ENCODE results near the gene LIPC. TPM values are rescaled to one million over a fixed set of nuclear protein-coding genes. Genes with fewer than 3 reads are reported as not detected.
A peak's percentile ranks its signal among the peaks of the same experiment; 100 is the strongest.

The LIPC gene
- total RNA-seq, 2 donors from 2014 or later, result 0.17 to 0.26 TPM

DNA sequence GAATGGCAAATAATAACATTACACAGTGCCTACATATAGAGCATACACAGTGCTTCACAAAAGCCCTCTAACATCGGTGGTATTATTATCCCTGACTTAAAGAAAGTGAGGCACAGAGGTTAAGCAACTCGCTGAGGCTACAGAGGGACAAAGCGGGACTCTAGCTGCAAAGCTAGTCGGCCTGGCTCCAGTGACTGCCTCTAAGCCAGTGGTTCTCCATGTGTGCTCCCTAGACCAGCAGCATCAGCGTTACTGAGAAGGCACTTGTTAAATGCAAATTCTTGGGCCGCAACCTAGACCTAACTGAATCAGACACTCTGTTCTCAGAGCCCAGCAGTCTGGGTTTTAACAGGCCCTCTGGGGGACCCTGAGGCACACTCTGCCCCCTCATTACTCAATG lies 33.1 kb upstream of the LIPC start:
- ATAC-seq (replicated peaks), result no peak
- H3K36me3 Mint-ChIP-seq (ENCODE audit: low read depth), result no peaks in the 10 kb centered on the region
- H3K4me1 Mint-ChIP-seq, result no peaks in the 10 kb centered on the region
- no peaks in the 10 kb centered on the region for H3K27me3 Mint-ChIP-seq
- no peak overlapping the region for H3K27ac Mint-ChIP-seq
- no peaks in the 10 kb centered on the region for H3K9me3 Mint-ChIP-seq
- H3K4me3 Mint-ChIP-seq, result no peak overlapping the region

DNA sequence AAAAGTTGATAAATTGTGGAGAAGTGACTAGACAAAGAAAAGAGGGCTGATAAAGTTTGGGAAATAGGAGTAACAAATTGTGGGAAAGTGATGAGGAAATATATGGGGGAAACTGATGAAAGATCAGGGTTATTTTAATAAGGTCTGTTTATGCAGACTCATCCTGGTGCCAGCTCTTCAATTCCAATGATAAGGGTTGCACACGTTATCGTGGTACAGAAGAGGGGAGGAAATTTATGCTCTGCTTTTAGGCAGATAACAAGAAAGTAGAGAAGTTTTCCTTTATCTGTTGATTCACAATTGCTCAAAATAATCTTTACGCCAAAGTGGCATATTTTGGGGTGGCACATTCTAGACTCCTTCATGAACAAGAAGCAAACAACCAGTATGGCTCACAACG lies 32.1 kb upstream of the LIPC start:
- no peak overlapping the region for H3K4me3 Mint-ChIP-seq
- no peaks in the 10 kb centered on the region for H3K4me1 Mint-ChIP-seq
- no peak for ATAC-seq (replicated peaks)
- H3K36me3 Mint-ChIP-seq (ENCODE audit: low read depth), result no peaks in the 10 kb centered on the region
- H3K27me3 Mint-ChIP-seq, result no peaks in the 10 kb centered on the region
- no peak overlapping the region for H3K27ac Mint-ChIP-seq
- H3K9me3 Mint-ChIP-seq, result no peaks in the 10 kb centered on the region

DNA sequence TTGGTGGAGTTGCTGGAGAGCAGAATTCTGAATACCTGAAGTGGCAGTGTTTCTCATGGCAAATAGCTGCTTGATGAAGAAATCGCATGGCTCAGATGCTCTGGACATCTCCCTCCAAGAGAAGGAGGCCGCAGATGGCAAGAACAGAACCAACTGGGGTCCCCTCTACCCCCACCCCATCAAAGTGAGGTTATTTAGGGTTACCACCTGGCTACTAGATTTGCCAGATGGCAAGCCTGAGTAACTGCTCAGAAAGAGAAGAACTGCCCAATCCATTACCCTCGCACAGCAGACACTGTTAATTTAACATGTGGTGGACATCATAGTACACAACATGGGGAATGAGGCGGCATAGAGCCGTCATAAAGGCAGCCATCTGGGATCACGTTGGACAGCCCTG lies 30.5 kb upstream of the LIPC start:
- Mint-ChIP-seq H3K27ac (no peak overlapping the region), H3K9me3 (no peaks in the 10 kb centered on the region), H3K27me3 (no peaks in the 10 kb centered on the region), H3K36me3 (ENCODE audit: low read depth) (no peaks in the 10 kb centered on the region), H3K4me1 (no peaks in the 10 kb centered on the region), H3K4me3 (no peak overlapping the region)
- no peak for ATAC-seq (replicated peaks)

DNA sequence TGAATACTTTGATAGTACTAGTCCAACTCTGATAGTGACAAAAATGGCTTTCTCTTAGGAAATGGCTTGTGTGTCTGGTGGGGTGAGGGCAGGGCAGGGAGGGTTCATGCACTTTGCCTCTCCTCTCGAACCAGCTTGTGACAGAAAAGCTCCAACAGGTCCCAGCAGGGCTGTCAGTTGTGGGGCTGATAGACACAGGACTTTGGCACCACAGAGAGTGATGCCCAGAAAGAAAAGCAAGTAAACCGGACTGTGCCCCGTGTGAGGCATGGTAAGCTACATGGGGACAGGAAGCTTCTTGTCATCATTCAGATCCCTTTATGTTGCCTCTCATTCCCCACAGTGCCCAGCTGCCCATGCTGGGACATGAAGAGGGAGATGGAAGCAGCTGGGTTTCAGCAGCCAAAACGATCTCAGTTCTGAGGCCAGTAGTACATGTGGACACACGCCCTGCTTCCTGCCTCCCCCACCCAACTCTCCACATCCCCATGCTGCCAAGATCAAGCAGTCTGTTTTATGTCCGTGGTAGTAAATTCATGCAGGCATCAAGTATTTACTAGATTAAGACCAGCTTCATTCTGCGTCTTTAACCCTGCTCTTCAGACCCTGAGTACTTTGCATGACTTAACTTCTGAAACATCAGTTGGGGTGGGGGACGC lies 29.7 kb upstream of the LIPC start:
- ATAC-seq (replicated peaks), result no peak
- H3K4me3 Mint-ChIP-seq, result no peak overlapping the region
- H3K27me3 Mint-ChIP-seq, result no peaks in the 10 kb centered on the region
- no peaks in the 10 kb centered on the region for H3K4me1 Mint-ChIP-seq
- H3K9me3 Mint-ChIP-seq, result no peaks in the 10 kb centered on the region
- no peak overlapping the region for H3K27ac Mint-ChIP-seq
- H3K36me3 Mint-ChIP-seq (ENCODE audit: low read depth), result no peaks in the 10 kb centered on the region

DNA sequence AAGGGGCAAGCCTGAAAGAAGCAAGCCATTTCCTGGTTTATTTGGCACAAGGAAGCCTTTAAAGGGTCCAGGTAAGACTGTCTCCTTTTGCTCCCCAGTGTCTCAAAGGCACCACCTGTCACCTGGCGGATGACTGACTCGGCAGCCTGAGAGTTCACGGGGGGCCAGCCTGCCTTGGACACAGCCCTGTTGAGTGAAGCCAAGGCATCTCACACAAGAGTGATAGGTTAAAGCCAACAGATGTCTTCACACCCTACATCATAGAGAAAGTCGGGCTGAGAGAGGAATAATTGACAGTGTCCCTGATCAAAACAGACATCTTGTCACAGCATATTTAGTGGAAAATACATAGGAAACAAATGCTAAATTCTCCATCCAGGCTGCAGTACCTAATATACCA lies 28.2 kb upstream of the LIPC start:
- no peaks in the 10 kb centered on the region for H3K4me1 Mint-ChIP-seq
- no peak overlapping the region for H3K27ac Mint-ChIP-seq
- H3K36me3 Mint-ChIP-seq (ENCODE audit: low read depth), result no peaks in the 10 kb centered on the region
- no peaks in the 10 kb centered on the region for H3K27me3 Mint-ChIP-seq
- H3K9me3 Mint-ChIP-seq, result no peaks in the 10 kb centered on the region
- H3K4me3 Mint-ChIP-seq, result no peak overlapping the region
- no peak for ATAC-seq (replicated peaks)

DNA sequence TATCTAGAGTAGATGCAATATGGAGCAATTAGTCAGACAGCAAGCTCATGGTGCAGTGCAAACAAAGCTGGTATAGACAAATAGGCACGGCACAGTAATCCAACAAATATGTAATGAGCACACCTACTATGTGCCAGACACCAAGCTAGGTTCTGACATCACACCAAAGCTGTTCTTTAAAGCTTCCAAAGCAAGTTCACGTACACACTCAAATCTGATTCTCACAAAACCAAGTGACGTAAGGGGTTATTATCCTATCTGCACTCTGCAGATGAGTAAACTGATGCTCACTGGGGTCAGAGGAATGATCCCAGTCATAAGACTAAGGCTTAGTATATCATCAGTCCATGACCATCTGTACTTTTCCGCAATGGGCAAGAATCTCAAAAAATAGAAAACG lies 27.8 kb upstream of the LIPC start:
- no peaks in the 10 kb centered on the region for H3K36me3 Mint-ChIP-seq (ENCODE audit: low read depth)
- no peaks in the 10 kb centered on the region for H3K27me3 Mint-ChIP-seq
- no peaks in the 10 kb centered on the region for H3K9me3 Mint-ChIP-seq
- H3K27ac Mint-ChIP-seq, result no peak overlapping the region
- ATAC-seq (replicated peaks), result no peak
- no peaks in the 10 kb centered on the region for H3K4me1 Mint-ChIP-seq
- H3K4me3 Mint-ChIP-seq, result no peak overlapping the region

DNA sequence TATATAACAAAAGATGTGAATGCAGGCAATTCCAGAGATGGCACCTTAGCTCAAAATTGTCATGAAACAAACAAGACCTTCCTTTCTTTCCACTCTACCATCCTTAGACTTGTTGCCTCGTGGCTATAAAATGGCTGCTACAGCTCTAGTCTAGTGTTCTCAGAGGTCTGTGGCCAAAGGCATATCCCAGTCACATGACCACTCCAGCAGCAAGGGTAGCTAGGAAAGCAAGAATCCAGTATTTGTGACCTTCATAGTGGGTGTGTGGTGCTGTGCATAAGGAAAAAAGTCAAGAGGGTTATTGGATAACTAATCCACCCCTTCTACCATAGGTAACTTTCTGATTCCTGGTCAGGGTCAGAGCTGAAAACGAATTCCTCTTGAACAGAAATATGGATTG lies 27.1 kb upstream of the LIPC start:
- no peaks in the 10 kb centered on the region for H3K36me3 Mint-ChIP-seq (ENCODE audit: low read depth)
- H3K4me1 Mint-ChIP-seq, result no peaks in the 10 kb centered on the region
- H3K27me3 Mint-ChIP-seq, result no peaks in the 10 kb centered on the region
- no peak overlapping the region for H3K4me3 Mint-ChIP-seq
- no peak overlapping the region for H3K27ac Mint-ChIP-seq
- no peak for ATAC-seq (replicated peaks)
- H3K9me3 Mint-ChIP-seq, result no peaks in the 10 kb centered on the region

DNA sequence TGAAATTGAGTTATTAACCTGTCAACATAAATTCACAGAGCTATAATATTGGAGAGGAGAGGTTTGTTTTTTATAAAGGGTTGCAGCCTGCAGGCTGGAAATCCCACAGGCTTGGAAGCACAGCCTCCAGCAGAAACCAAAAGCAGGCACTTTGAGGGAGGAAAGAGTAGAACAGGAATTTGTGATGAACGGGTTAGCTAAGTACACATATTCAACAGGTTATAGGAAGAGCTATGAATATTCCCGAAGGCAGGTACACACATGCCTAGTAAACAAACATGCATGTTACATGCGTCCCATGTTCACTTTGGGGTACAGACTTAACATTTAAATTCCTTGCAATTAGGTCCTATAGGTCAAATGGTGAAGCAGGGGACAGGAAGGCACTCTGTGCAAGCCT lies 25.9 kb upstream of the LIPC start:
- H3K4me3 Mint-ChIP-seq, result no peak overlapping the region
- no peak for ATAC-seq (replicated peaks)
- H3K27ac Mint-ChIP-seq, result no peak overlapping the region
- peaks cover 4% of the 10 kb centered on the region for H3K4me1 Mint-ChIP-seq
- no peaks in the 10 kb centered on the region for H3K27me3 Mint-ChIP-seq
- H3K36me3 Mint-ChIP-seq (ENCODE audit: low read depth), result no peaks in the 10 kb centered on the region
- no peaks in the 10 kb centered on the region for H3K9me3 Mint-ChIP-seq

DNA sequence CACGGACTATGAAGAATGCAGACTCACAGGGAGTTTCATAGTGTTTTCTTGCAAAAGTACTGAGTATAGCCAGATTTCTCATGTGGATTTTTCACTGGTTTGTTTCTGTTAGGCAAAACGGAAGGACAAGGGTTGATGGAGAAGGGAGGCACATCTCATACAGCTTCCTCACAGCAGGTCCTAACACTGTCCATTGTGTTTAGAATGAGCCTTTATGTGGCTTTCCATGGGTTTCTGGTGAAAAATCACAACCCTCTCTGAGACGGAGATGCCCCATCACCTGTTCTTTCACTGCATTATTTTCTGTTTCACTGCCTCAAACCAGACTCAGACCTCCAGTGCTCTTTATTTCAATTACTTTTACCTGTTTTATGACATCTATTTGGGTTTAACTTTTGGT lies 25.0 kb upstream of the LIPC start:
- Mint-ChIP-seq H3K27me3 (no peaks in the 10 kb centered on the region), H3K4me1 (peaks cover 4% of the 10 kb centered on the region), H3K4me3 (no peak overlapping the region), H3K9me3 (no peaks in the 10 kb centered on the region), H3K36me3 (ENCODE audit: low read depth) (no peaks in the 10 kb centered on the region), H3K27ac (no peak overlapping the region)
- ATAC-seq (replicated peaks), result no peak

DNA sequence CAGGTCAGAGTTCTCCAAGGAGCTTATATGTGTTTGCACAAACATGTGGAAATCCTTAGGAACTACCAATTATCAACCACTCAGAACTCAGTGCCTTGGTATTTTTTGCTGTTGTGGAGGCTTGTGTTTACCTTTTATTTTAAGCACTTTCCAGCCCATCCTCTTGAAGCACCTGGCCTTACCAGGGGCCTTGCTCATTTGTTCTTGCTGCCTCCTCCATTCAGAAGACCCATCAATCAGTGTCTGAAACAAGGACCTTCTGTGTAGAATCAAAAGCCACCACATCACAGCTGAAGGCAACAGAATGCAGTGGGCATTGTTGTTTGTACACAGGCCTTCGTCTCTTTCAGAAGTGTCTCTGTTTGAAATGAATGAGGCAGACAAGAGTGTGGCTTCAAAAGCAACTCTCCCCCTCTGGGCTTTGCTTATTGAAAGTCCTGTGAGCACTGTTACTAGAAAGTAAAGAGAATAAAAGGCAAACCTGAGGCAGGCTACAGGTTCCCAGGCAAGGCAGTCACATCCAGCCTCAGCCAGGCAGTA lies 24.5 kb upstream of the LIPC start:
- Mint-ChIP-seq H3K9me3 (no peaks in the 10 kb centered on the region), H3K4me1 (peaks cover 4% of the 10 kb centered on the region), H3K27me3 (no peaks in the 10 kb centered on the region), H3K4me3 (no peak overlapping the region), H3K27ac (no peak overlapping the region), H3K36me3 (ENCODE audit: low read depth) (no peaks in the 10 kb centered on the region)
- no peak for ATAC-seq (replicated peaks)

DNA sequence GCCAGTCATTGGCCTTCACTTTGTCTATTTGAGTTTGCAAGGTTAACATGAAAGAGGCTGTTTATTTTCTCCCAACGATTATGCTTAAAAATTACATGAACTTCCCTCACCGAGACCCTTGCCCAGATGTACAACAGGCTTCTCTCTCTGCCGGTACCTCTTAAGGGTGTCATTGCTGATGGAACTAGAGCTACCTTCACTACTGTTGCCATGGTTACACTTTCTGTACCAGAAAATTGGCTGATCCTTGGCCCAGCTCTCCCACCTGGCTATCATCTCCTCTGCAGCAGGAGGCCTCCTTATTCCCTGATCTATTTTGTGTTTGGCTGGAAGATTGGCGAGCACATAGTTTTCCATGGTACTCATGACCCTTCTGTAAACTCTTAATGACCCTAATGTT lies 24.0 kb upstream of the LIPC start:
- ATAC-seq (replicated peaks), result no peak
- no peak overlapping the region for H3K27ac Mint-ChIP-seq

DNA sequence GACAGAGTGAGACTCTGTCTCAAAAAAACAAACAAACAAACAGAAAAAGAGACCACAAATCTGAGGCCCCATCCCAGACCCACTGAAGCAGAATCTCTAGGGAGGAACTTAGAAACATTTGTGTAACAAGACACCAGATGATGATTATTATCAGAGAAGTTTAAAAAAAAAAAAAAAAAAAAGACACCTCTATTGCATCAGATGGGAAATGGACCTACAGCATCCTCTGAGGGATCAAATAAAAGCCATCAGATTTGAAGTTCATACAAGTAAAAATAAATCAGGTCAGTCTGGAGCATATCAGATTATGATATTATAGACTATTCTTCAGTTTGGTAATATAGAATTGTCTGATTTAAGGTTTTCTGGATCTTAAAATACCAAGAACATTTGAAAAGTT lies 21.9 kb upstream of the LIPC start:
- H3K9me3 Mint-ChIP-seq, result no peaks in the 10 kb centered on the region
- no peaks in the 10 kb centered on the region for H3K27me3 Mint-ChIP-seq
- peak overlapping the region; percentile 78 for H3K4me3 Mint-ChIP-seq
- H3K27ac Mint-ChIP-seq, result peak overlapping the region; percentile 84
- no peaks in the 10 kb centered on the region for H3K36me3 Mint-ChIP-seq (ENCODE audit: low read depth)
- no peak for ATAC-seq (replicated peaks)
- H3K4me1 Mint-ChIP-seq, result peaks cover 4% of the 10 kb centered on the region

More for the DNA sequence above, 24.0 kb upstream of the LIPC start:
- no peaks in the 10 kb centered on the region for H3K9me3 Mint-ChIP-seq
- peaks cover 4% of the 10 kb centered on the region for H3K4me1 Mint-ChIP-seq
- no peaks in the 10 kb centered on the region for H3K36me3 Mint-ChIP-seq (ENCODE audit: low read depth)
- H3K27me3 Mint-ChIP-seq, result no peaks in the 10 kb centered on the region
- no peak overlapping the region for H3K4me3 Mint-ChIP-seq

DNA sequence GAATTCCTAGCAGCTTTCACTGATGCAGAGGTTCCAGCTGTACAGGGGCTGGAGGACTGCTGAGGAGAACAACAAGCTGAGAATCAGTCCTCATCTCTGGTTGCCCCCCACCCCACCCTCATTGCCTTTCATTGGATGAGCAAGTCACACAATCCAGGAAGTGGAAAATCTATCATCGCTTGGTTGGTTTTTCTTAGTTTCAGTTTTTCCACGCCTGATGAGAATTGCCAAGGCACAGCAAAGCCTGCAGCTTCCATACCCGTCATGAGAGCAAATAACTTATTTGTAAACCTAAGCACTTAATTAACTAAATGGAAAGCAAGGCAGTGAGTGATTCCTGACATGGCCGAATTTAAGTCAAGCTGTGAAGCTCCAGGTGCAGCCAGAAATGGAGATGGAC lies 21.4 kb upstream of the LIPC start:
- Mint-ChIP-seq H3K27me3 (no peaks in the 10 kb centered on the region), H3K9me3 (no peaks in the 10 kb centered on the region), H3K4me1 (peaks cover 4% of the 10 kb centered on the region), H3K36me3 (ENCODE audit: low read depth) (no peaks in the 10 kb centered on the region), H3K4me3 (peak overlapping the region; percentile 78), H3K27ac (peak overlapping the region; percentile 84)
- peak; percentile 55 for ATAC-seq (replicated peaks)

DNA sequence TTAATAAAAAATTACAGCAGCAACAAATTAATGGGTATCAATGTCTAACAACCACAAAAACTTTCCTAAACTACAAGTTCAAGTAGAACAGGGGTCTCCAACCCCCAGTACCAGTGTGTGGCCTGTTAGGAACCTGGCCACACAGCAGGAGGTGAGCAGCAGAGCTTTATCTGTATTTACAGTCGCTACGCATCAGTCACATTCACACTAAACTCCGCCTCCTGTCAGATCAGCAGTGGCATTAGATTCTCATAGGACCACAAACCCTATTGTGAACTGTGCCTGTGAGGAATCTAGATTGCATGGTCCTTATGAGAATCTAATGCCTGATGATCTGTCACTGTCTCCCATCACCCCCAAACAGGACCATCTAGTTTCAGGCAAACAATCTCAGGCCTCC lies 18.5 kb upstream of the LIPC start:
- H3K27ac Mint-ChIP-seq, result no peak overlapping the region
- ATAC-seq (replicated peaks), result no peak
- peaks cover 4% of the 10 kb centered on the region for H3K4me1 Mint-ChIP-seq
- H3K9me3 Mint-ChIP-seq, result no peaks in the 10 kb centered on the region
- no peaks in the 10 kb centered on the region for H3K27me3 Mint-ChIP-seq
- no peak overlapping the region for H3K4me3 Mint-ChIP-seq
- H3K36me3 Mint-ChIP-seq (ENCODE audit: low read depth), result no peaks in the 10 kb centered on the region

DNA sequence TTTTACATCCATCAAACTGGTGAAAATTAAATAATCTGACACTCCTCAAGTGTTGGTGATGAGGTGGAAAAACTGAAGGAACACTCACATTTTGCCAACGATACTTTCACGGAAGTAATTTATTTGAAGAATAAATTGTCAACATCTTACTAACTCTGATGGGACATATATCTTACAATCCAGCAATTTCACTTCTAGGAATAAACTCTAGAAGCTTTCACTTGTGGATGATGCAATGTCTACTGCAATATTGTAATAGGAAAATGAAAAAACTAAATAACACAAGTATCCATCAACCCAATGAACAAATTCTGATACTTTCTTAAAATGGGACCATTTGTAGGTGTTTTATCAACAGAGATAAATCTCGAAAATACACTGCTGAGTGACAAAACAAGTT lies 16.2 kb upstream of the LIPC start:
- Mint-ChIP-seq H3K27ac (no peak overlapping the region), H3K4me1 (peaks cover 7% of the 10 kb centered on the region), H3K27me3 (no peaks in the 10 kb centered on the region), H3K4me3 (no peak overlapping the region), H3K36me3 (ENCODE audit: low read depth) (no peaks in the 10 kb centered on the region), H3K9me3 (no peaks in the 10 kb centered on the region)
- no peak for ATAC-seq (replicated peaks)

DNA sequence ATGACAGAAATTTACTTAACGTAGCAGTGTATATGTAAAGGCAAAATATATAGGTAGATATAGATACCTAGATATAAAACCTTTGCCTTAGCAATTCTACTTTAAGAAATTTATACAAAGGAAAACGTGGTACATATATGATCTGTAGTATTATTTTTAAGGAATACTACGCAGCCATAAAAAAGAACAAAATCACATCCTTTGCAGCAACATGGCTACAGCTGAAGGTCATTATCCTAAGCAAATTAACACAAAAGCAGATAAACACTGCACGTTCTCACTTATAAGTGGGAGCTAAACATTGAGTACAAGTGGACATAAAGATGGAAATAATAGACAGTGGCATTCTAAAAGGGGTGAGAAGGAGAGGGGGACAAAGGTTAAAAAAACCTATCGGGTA lies 14.8 kb upstream of the LIPC start:
- Mint-ChIP-seq H3K4me1 (peaks cover 7% of the 10 kb centered on the region), H3K27me3 (no peaks in the 10 kb centered on the region), H3K4me3 (no peak overlapping the region), H3K36me3 (ENCODE audit: low read depth) (no peaks in the 10 kb centered on the region), H3K27ac (no peak overlapping the region), H3K9me3 (no peaks in the 10 kb centered on the region)
- ATAC-seq (replicated peaks), result no peak
